ENCODE data around the gene TXNDC5. TPM values are rescaled to one million over a fixed set of nuclear protein-coding genes. Genes with fewer than 3 reads are reported as not detected.

The TXNDC5 gene
- total and polyA plus RNA-seq, 2 experiments from 2014 or later = 42.9 to 210 TPM

- Histone ChIP-seq H3K79me2 (replicated peaks; ENCODE audit: insufficient read depth) (no peaks in the 10 kb centered on the region), H3K27ac (ENCODE audit: low read depth) (no peak overlapping the region), H4K20me1 (replicated peaks; ENCODE audit: insufficient read depth) (no peaks in the 10 kb centered on the region), H3K27me3 (ENCODE audit: insufficient read depth) (no peaks in the 10 kb centered on the region), H3K4me1 (ENCODE audit: insufficient read depth) (no peaks in the 10 kb centered on the region), H3K4me3 (no peak overlapping the region), H3K36me3 (ENCODE audit: insufficient read depth) (no peaks in the 10 kb centered on the region), H3K9me2 (ENCODE audit: insufficient read depth) (0 out of 2 replicates have a peak, but pooled peaks cover 3% of the 10 kb centered on the region), H3K4me2 (no peak overlapping the region), H2AFZ (no peak overlapping the region), H3F3A (replicated peaks; ENCODE audit: low read depth) (no peaks in the 10 kb centered on the region)
- Mint-ChIP-seq H3K4me3 (no peak overlapping the region), H3K27ac (no peak overlapping the region), H3K27me3 (ENCODE audit: insufficient read depth, low read depth, poor library complexity) (no peaks in the 10 kb centered on the region), H3K4me1 (no peaks in the 10 kb centered on the region), H3K9me3 (no peaks in the 10 kb centered on the region), H3K36me3 (ENCODE audit: low read depth) (no peaks in the 10 kb centered on the region)
- TF ChIP-seq, protein P1, sequence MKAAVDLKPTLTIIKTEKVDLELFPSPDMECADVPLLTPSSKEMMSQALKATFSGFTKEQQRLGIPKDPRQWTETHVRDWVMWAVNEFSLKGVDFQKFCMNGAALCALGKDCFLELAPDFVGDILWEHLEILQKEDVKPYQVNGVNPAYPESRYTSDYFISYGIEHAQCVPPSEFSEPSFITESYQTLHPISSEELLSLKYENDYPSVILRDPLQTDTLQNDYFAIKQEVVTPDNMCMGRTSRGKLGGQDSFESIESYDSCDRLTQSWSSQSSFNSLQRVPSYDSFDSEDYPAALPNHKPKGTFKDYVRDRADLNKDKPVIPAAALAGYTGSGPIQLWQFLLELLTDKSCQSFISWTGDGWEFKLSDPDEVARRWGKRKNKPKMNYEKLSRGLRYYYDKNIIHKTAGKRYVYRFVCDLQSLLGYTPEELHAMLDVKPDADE (IDR thresholded peaks at IDR 0.05) = no peak
- TF ChIP-seq NANOG (IDR thresholded peaks at IDR 0.05; ENCODE audit: borderline replicate concordance) = no peak
- TF ChIP-seq, protein P2, sequence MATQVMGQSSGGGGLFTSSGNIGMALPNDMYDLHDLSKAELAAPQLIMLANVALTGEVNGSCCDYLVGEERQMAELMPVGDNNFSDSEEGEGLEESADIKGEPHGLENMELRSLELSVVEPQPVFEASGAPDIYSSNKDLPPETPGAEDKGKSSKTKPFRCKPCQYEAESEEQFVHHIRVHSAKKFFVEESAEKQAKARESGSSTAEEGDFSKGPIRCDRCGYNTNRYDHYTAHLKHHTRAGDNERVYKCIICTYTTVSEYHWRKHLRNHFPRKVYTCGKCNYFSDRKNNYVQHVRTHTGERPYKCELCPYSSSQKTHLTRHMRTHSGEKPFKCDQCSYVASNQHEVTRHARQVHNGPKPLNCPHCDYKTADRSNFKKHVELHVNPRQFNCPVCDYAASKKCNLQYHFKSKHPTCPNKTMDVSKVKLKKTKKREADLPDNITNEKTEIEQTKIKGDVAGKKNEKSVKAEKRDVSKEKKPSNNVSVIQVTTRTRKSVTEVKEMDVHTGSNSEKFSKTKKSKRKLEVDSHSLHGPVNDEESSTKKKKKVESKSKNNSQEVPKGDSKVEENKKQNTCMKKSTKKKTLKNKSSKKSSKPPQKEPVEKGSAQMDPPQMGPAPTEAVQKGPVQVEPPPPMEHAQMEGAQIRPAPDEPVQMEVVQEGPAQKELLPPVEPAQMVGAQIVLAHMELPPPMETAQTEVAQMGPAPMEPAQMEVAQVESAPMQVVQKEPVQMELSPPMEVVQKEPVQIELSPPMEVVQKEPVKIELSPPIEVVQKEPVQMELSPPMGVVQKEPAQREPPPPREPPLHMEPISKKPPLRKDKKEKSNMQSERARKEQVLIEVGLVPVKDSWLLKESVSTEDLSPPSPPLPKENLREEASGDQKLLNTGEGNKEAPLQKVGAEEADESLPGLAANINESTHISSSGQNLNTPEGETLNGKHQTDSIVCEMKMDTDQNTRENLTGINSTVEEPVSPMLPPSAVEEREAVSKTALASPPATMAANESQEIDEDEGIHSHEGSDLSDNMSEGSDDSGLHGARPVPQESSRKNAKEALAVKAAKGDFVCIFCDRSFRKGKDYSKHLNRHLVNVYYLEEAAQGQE (IDR thresholded peaks at IDR 0.05; ENCODE audit: unreplicated experiment) = no peak
- TF ChIP-seq EZH2phosphoT487 (IDR thresholded peaks at IDR 0.05; ENCODE audit: unreplicated experiment) = no peak
- TF ChIP-seq STAT1 (IDR thresholded peaks at IDR 0.05; ENCODE audit: unreplicated experiment) = no peak
- TF ChIP-seq ZNF462 (CRISPR knock-in tag; IDR thresholded peaks at IDR 0.05) = no peak
- no peak for TF ChIP-seq EZH2 (IDR thresholded peaks at IDR 0.05; ENCODE audit: low read depth, unreplicated experiment)
- no peak for TF ChIP-seq CREB1 (CRISPR knock-in tag; IDR thresholded peaks at IDR 0.05; ENCODE audit: low read depth)
- no peak for ATAC-seq
- DNase-seq (ENCODE audit: low spot score) = no peak
Observed at GRCh38 chr6:7918403-7918802, 7.8 kb upstream of the TXNDC5 start.

Data from GM23338 (cell line).